B cell (primary cell): ENCODE measurements around the gene ATP6V1C2. TPM values are rescaled to one million over a fixed set of nuclear protein-coding genes. Genes with fewer than 3 reads are reported as not detected.

ENCODE experiments used
- ATAC-seq: fragments of 200-7000 bp; cut with Tn5 transposase; one replicate; pipeline ENCODE4 v1.10.0; 2021; ENCODE audit warnings: low read depth, mild to moderate bottlenecking, moderate number of reproducible peaks, moderate library complexity
- CTCF ChIA-PET: fragments of 350-600 bp; sonication (Branson Sonifier 250); formaldehyde crosslinking; loops from one replicate; lab custom pipeline; 2021; ENCODE audit warnings: antibody characterized with exemption, inconsistent platforms; lab: Charles Lee
- POLR2A ChIA-PET: fragments of 350-600 bp; sonication (Branson Sonifier 250); formaldehyde crosslinking; loops from one replicate; lab custom pipeline; 2021; ENCODE audit warnings: antibody characterized with exemption; lab: Charles Lee
- DNase-seq: peaks from one replicate; pipeline ENCODE4 v3.0.0; 2013
- H2AFZ ChIP-seq: 2 replicates; pipeline ENCODE4 v1.6.1; 2012; ENCODE audit warnings: mild to moderate bottlenecking, low read depth, low read length; ENCODE audit not compliant: insufficient read depth, poor library complexity, severe bottlenecking
- H3K27ac ChIP-seq, 2 donors: 1 replicate in 1 of 2; 2 replicates in 1 of 2; pipeline ENCODE4 v1.5.1; 2012 to 2013; ENCODE audit warnings: low read length in 2 of 2, mild to moderate bottlenecking in 2 of 2, moderate library complexity in 1 of 2
- H3K27me3 ChIP-seq, 4 experiments: fragments of 200-600 bp in 1 of 4; sonication (generic) in 1 of 4; replicated peaks in 1 of 4; 1 replicate in 2 of 4; 2 replicates in 2 of 4; pipeline versions ENCODE4 v1.6.1 to v1.7.0; 2013 to 2016; ENCODE audit warnings: low read length in 3 of 4, mild to moderate bottlenecking in 2 of 4, mixed read lengths in 1 of 4, moderate library complexity in 1 of 4; ENCODE audit not compliant: insufficient read depth in 4 of 4, control insufficient read depth in 3 of 4; ENCODE audit errors: control extremely low read depth in 1 of 4
- H3K36me3 ChIP-seq, 2 experiments: replicated peaks in 1 of 2; 1 replicate in 1 of 2; 2 replicates in 1 of 2; pipeline versions ENCODE4 v1.6.1 to v1.7.1; 2013; ENCODE audit warnings: low read length in 1 of 2; ENCODE audit not compliant: insufficient read depth in 2 of 2, control insufficient read depth in 1 of 2; ENCODE audit errors: control extremely low read depth in 1 of 2, extremely low read depth in 1 of 2
- H3K4me1 ChIP-seq, 2 donors: fragments of 200-600 bp in 1 of 2; sonication (generic) in 1 of 2; 1 replicate in 1 of 2; 2 replicates in 1 of 2; pipeline versions ENCODE4 v1.5.1 to v1.6.1; 2013 to 2017; ENCODE audit warnings: low read length in 2 of 2; ENCODE audit not compliant: control insufficient read depth in 2 of 2, insufficient read depth in 2 of 2
- H3K4me2 ChIP-seq: replicated peaks from 2 replicates; pipeline ENCODE3; 2012; ENCODE audit warnings: mild to moderate bottlenecking, low read depth, low read length; ENCODE audit not compliant: poor library complexity, severe bottlenecking
- H3K4me3 ChIP-seq, 5 experiments: fragments of 200-600 bp in 1 of 5; sonication (generic) in 1 of 5; 1 replicate in 3 of 5; 2 replicates in 2 of 5; pipeline versions ENCODE4 v1.5.1 to v1.7.0; 2011 to 2016; ENCODE audit warnings: low read length in 4 of 5, mild to moderate bottlenecking in 4 of 5, low read depth in 2 of 5, control low read depth in 1 of 5, moderate library complexity in 1 of 5; ENCODE audit not compliant: insufficient read depth in 1 of 5; ENCODE audit errors: control extremely low read depth in 1 of 5, extremely low read depth in 1 of 5
- H3K79me2 ChIP-seq: fragments of 200-600 bp; sonication (generic); one replicate; pipeline ENCODE4 v1.6.0; 2016; ENCODE audit warnings: low read length; ENCODE audit not compliant: control insufficient read depth, insufficient read depth
- H3K9ac ChIP-seq: fragments of 200-600 bp; sonication (generic); 2 replicates; pipeline ENCODE4 v1.6.1; 2017; ENCODE audit warnings: mild to moderate bottlenecking, low read length, moderate library complexity
- H3K9me3 ChIP-seq, 3 donors: one replicate each; pipeline versions ENCODE4 v1.6.1 to v1.7.1; 2013; ENCODE audit warnings: low read length in 2 of 3; ENCODE audit not compliant: control insufficient read depth in 2 of 3, insufficient read depth in 1 of 3; ENCODE audit errors: control extremely low read depth in 1 of 3
- H4K20me1 ChIP-seq: 2 replicates; pipeline ENCODE4 v1.6.0; 2012; ENCODE audit warnings: mild to moderate bottlenecking, low read length; ENCODE audit not compliant: insufficient read depth, control insufficient read depth, poor library complexity, severe bottlenecking
- H3K27ac Mint-ChIP-seq: one replicate; pipeline ENCODE4 v1.8.0; 2021; ENCODE audit warnings: mixed read lengths
- H3K27me3 Mint-ChIP-seq: one replicate; pipeline ENCODE4 v1.8.0; 2021; ENCODE audit warnings: mixed read lengths
- H3K4me1 Mint-ChIP-seq: one replicate; pipeline ENCODE4 v1.8.0; 2021; ENCODE audit warnings: mixed read lengths
- H3K4me3 Mint-ChIP-seq: one replicate; pipeline ENCODE4 v1.8.0; 2021; ENCODE audit warnings: mixed read lengths
- H3K9me3 Mint-ChIP-seq: one replicate; pipeline ENCODE4 v1.8.0; 2022; ENCODE audit warnings: mixed read lengths; ENCODE audit not compliant: insufficient read depth
- CTCF ChIP-seq: fragments of 200-600 bp; IDR thresholded peaks from one replicate; pipeline ENCODE4 v1.8.0; 2022; ENCODE audit warnings: antibody characterized with exemption, mild to moderate bottlenecking
- EZH2 ChIP-seq: IDR thresholded peaks from 2 replicates; pipeline ENCODE4 v1.6.1; 2012; ENCODE audit warnings: borderline replicate concordance, low read depth, mild to moderate bottlenecking, moderate library complexity, low read length; ENCODE audit not compliant: insufficient read depth, poor library complexity, severe bottlenecking
- WGBS: methylation state at CpG from one replicate; pipeline ENCODE4 v1.1.5; 2013; ENCODE audit warnings: missing lambda C conversion rate; ENCODE audit not compliant: insufficient coverage; 5-methylcytosine and 5-hydroxymethylcytosine counted together
- intact Hi-C: fragments of 100-400 bp; cut with micrococcal nuclease; formaldehyde crosslinking; loops from one replicate; pipeline ENCODE4 v1.10.0; 2022
- polyA plus RNA-seq: library from polyadenylated mRNA; depleted of rRNA; stranded (reverse); fragments of >200 nt; gene quantifications from 2 replicates; pipeline ENCODE4 v1.2.3, GENCODE V29; 2012
- total RNA-seq, 2 donors: library from RNA; stranded (reverse); fragments of 120-200 nt in 1 of 2; gene quantifications; 1 replicate in 1 of 2; 2 replicates in 1 of 2; pipeline versions ENCODE4 v1.2.3 to v1.2.4, GENCODE V29; 2013 to 2022

The ATP6V1C2 gene
- total and polyA plus RNA-seq, 2 donors (not counting 1 experiment from before 2014, with no cell fraction given): 0.54 to 4.4 TPM

- H3K27me3 Mint-ChIP-seq: no peaks in the 10 kb centered on the region
- Histone ChIP-seq H4K20me1 (peaks cover 9% of the 10 kb centered on the region), H3K27ac (no peak overlapping the region), H3K36me3 (peaks cover 18 to 86% of the 10 kb centered on the region in 2 experiments), H3K4me2 (no peak overlapping the region), H3K9me3 (no peaks in the 10 kb centered on the region), H3K4me1 (no peaks in the 10 kb centered on the region), H3K79me2 (no peaks in the 10 kb centered on the region), H2AFZ (no peak overlapping the region), H3K27me3 (no peaks in the 10 kb centered on the region), H3K4me3 (no peak overlapping the region), H3K9ac (no peak overlapping the region)
- ATAC-seq (no peak), DNase-seq (no peak)
- ChIA-PET POLR2A (no interaction called here), CTCF (no interaction called here)
- intact Hi-C loops: no loop called here
- H3K9me3 Mint-ChIP-seq: no peaks in the 10 kb centered on the region
- TF ChIP-seq CTCF (no peak), EZH2 (no peak)
- H3K4me1 Mint-ChIP-seq: no peaks in the 10 kb centered on the region
- WGBS: 98% methylated on average over 7 of the region's 9 CpGs
- no peak overlapping the region for H3K27ac Mint-ChIP-seq
- H3K4me3 Mint-ChIP-seq: no peak overlapping the region
Observed at GRCh38 chr2:10784719-10785118, 63.3 kb downstream of the ATP6V1C2 start.

- CTCF ChIA-PET: no interaction called here
- H3K27ac Mint-ChIP-seq: no peak overlapping the region
- Histone ChIP-seq H3K27me3 (no peaks in the 10 kb centered on the region), H3K9me3 (no peaks in the 10 kb centered on the region), H3K36me3 (peaks cover 18 to 86% of the 10 kb centered on the region in 2 experiments), H3K4me2 (no peak overlapping the region), H3K27ac (no peak overlapping the region), H2AFZ (no peak overlapping the region), H3K79me2 (no peaks in the 10 kb centered on the region), H3K4me1 (no peaks in the 10 kb centered on the region), H4K20me1 (peaks cover 9% of the 10 kb centered on the region), H3K4me3 (no peak overlapping the region), H3K9ac (no peak overlapping the region)
- POLR2A ChIA-PET: no interaction called here
- WGBS: 89% methylated on average over 3 of the region's 5 CpGs
- no peaks in the 10 kb centered on the region for H3K9me3 Mint-ChIP-seq
- TF ChIP-seq EZH2: no peak
- TF ChIP-seq CTCF: no peak
- H3K27me3 Mint-ChIP-seq: no peaks in the 10 kb centered on the region
- H3K4me3 Mint-ChIP-seq: no peak overlapping the region
- intact Hi-C loops: no loop called here
- ATAC-seq (no peak), DNase-seq (no peak)
- H3K4me1 Mint-ChIP-seq: no peaks in the 10 kb centered on the region
Observed at GRCh38 chr2:10785260-10785659, 63.8 kb downstream of the ATP6V1C2 start.
